Parathyroid adenoma (tissue), 2 donors: Measurements from ENCODE around the gene C1orf52.

ENCODE experiments used
- H2AFZ ChIP-seq: fragments of 300-600 bp; sonication (generic); one replicate; pipeline ENCODE4 v1.7.0; 2017; ENCODE audit warnings: antibody characterized with exemption, mild to moderate bottlenecking
- H3K27ac ChIP-seq: fragments of 300-600 bp; sonication (generic); one replicate; pipeline ENCODE4 v1.7.0; 2017
- H3K27me3 ChIP-seq: fragments of 300-600 bp; sonication (generic); one replicate; pipeline ENCODE4 v1.7.0; 2017; ENCODE audit warnings: low read length; ENCODE audit not compliant: control insufficient read depth, insufficient read depth
- H3K36me3 ChIP-seq: fragments of 300-600 bp; sonication (generic); one replicate; pipeline ENCODE4 v1.7.0; 2017; ENCODE audit warnings: low read length; ENCODE audit not compliant: control insufficient read depth, insufficient read depth
- H3K4me1 ChIP-seq: fragments of 300-600 bp; sonication (generic); one replicate; pipeline ENCODE4 v1.7.0; 2017; ENCODE audit warnings: control low read depth
- H3K4me2 ChIP-seq: fragments of 300-600 bp; sonication (generic); one replicate; pipeline ENCODE4 v1.7.0; 2017; ENCODE audit warnings: low read length
- H3K4me3 ChIP-seq: fragments of 300-600 bp; sonication (generic); one replicate; pipeline ENCODE4 v1.7.0; 2017; ENCODE audit warnings: low read depth, low read length
- H3K79me2 ChIP-seq: fragments of 300-600 bp; sonication (generic); one replicate; pipeline ENCODE4 v1.7.0; 2017; ENCODE audit warnings: control low read depth
- H3K9ac ChIP-seq: fragments of 300-600 bp; sonication (generic); one replicate; pipeline ENCODE4 v1.7.0; 2017; ENCODE audit warnings: mild to moderate bottlenecking
- H3K9me3 ChIP-seq: fragments of 300-600 bp; sonication (generic); one replicate; pipeline ENCODE4 v1.7.0; 2017; ENCODE audit warnings: low read length; ENCODE audit not compliant: control insufficient read depth
- TF ChIP-seq, protein P1 (sequence below): fragments of 300-600 bp; sonication (generic); IDR thresholded peaks from one replicate; pipeline ENCODE4 v1.7.0; 2017; ENCODE audit warnings: antibody characterized with exemption, mild to moderate bottlenecking
- donor health status: primary hyperparathyroidism.

C1orf52 gene

DNA sequence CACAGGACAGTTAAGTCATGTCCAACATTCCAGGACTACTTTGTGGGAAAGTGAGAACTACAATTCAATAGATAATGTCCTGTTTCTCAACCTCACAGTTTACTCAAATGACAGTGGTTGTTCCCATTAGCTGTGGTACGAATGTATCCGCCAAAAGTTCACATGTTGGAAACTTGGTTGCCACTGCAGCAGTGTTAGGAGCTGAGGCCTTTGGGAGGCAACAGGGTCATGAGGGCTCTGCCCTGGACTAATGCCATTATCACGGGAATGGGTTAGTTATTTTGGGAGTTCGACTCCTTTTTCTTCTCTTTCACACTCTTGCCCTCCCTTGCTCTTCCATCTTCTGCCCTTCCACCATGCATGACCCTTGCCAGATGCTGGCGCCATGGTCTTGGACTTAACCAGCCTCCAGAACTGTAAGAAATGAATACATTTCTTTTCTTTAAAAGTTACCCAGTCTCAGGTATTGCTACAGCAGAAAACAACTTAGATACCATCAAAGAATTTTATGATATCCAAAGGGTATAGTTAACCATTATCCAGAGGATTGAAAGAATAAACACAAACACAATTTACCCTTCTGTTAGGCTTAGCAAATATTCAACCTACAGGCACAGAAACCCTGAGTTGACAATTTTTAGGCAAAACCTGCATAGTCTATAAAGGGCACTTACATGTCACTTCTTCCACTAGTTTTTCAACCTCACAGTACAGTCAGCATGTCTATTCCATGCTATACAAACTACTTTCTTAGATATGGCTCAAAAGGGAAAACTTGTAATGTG lies 9.5 kb upstream of the C1orf52 start:
- H3K4me2 ChIP-seq: no peak overlapping the region
- H3K27ac ChIP-seq: no peak overlapping the region
- H3K4me1 ChIP-seq: no peaks in the 10 kb centered on the region
- H3K36me3 ChIP-seq: no peaks in the 10 kb centered on the region
- no peaks in the 10 kb centered on the region for H3K27me3 ChIP-seq
- H3K9me3 ChIP-seq: no peaks in the 10 kb centered on the region
- H3K4me3 ChIP-seq: no peak overlapping the region
- no peak overlapping the region for H2AFZ ChIP-seq
- H3K9ac ChIP-seq: no peak overlapping the region
- TF ChIP-seq, protein P1, sequence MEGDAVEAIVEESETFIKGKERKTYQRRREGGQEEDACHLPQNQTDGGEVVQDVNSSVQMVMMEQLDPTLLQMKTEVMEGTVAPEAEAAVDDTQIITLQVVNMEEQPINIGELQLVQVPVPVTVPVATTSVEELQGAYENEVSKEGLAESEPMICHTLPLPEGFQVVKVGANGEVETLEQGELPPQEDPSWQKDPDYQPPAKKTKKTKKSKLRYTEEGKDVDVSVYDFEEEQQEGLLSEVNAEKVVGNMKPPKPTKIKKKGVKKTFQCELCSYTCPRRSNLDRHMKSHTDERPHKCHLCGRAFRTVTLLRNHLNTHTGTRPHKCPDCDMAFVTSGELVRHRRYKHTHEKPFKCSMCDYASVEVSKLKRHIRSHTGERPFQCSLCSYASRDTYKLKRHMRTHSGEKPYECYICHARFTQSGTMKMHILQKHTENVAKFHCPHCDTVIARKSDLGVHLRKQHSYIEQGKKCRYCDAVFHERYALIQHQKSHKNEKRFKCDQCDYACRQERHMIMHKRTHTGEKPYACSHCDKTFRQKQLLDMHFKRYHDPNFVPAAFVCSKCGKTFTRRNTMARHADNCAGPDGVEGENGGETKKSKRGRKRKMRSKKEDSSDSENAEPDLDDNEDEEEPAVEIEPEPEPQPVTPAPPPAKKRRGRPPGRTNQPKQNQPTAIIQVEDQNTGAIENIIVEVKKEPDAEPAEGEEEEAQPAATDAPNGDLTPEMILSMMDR: no peak
- peaks cover 3% of the 10 kb centered on the region for H3K79me2 ChIP-seq

GRCh38 chr1:85267313-85267712 lies 7.9 kb upstream of the C1orf52 start:
- no peak overlapping the region for H2AFZ ChIP-seq
- no peaks in the 10 kb centered on the region for H3K4me1 ChIP-seq
- no peak overlapping the region for H3K9ac ChIP-seq
- no peaks in the 10 kb centered on the region for H3K27me3 ChIP-seq
- H3K36me3 ChIP-seq: no peaks in the 10 kb centered on the region
- TF ChIP-seq, protein P1: no peak
- H3K4me2 ChIP-seq: no peak overlapping the region
- H3K9me3 ChIP-seq: no peaks in the 10 kb centered on the region
- H3K4me3 ChIP-seq: no peak overlapping the region
- H3K27ac ChIP-seq: no peak overlapping the region
- H3K79me2 ChIP-seq: peaks cover 3% of the 10 kb centered on the region

- Histone ChIP-seq H3K4me3 (no peak overlapping the region), H3K4me1 (no peaks in the 10 kb centered on the region), H3K9me3 (no peaks in the 10 kb centered on the region), H3K4me2 (no peak overlapping the region), H3K79me2 (no peaks in the 10 kb centered on the region), H3K27me3 (no peaks in the 10 kb centered on the region), H3K9ac (no peak overlapping the region), H3K27ac (no peak overlapping the region), H3K36me3 (no peaks in the 10 kb centered on the region), H2AFZ (no peak overlapping the region)
- TF ChIP-seq, protein P1: no peak
These were observed 4.7 kb upstream of the C1orf52 start for GRCh38 chr1:85264150-85264549.

DNA sequence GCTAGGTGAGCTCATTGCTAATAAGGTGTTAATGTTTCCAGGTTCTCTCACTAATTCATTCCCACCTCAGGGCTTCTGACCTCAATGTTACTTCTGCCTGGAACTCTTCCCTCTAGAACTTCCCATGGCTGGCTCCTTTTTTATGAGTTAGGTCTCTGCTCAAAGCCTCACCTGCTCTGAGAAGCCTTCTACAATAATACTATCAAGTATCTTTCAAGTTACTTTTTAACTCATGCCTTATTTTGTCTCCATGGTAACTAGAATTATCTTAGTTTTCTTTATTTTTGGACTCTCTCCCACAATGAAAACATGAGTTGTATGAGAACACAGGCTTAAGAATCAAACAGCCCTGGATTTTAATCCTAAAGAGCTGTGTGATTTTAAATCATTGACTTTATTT lies 3.5 kb upstream of the C1orf52 start:
- Histone ChIP-seq H2AFZ (no peak overlapping the region), H3K4me2 (no peak overlapping the region), H3K4me3 (no peak overlapping the region), H3K4me1 (no peaks in the 10 kb centered on the region), H3K27ac (no peak overlapping the region), H3K36me3 (no peaks in the 10 kb centered on the region), H3K9ac (no peak overlapping the region), H3K27me3 (no peaks in the 10 kb centered on the region), H3K79me2 (peaks cover 2% of the 10 kb centered on the region), H3K9me3 (no peaks in the 10 kb centered on the region)
- TF ChIP-seq, protein P1: no peak

DNA sequence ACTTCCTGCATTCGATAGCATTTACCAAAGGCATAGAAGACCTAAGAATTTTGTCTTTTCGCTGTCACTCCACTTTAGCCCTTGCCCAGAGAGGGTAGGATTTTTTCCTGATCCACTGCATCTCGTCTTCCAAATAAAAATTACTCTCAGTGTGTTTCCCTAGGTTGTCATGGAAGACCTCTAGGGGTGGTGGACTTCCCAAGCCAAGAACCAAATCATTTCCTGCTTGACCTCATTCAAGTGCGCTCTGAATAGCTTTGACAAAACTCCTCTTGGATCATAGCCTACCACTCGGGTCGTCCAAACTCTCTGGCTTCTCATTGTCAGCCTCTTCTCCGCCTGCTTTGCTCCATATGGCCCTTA lies 431 bp upstream of the C1orf52 start:
- Histone ChIP-seq H3K27me3 (no peaks in the 10 kb centered on the region), H3K4me1 (no peaks in the 10 kb centered on the region), H3K4me3 (peak overlapping the region; percentile 86), H3K9ac (no peak overlapping the region), H3K9me3 (no peaks in the 10 kb centered on the region), H3K27ac (peak overlapping the region; percentile 72), H3K79me2 (peaks cover 2% of the 10 kb centered on the region), H2AFZ (peak overlapping the region; percentile 86), H3K36me3 (no peaks in the 10 kb centered on the region), H3K4me2 (peak overlapping the region; percentile 25)
- TF ChIP-seq, protein P1: no peak
